CD8-positive, alpha-beta memory T cell (primary cell): ENCODE results near the gene PPP1R3F. TPM values are rescaled to one million over a fixed set of nuclear protein-coding genes. Genes with fewer than 3 reads are reported as not detected.

ENCODE experiments used
- CTCF ChIA-PET: fragments of 350-600 bp; sonication (Branson Sonifier 250); formaldehyde crosslinking; loops from one replicate; lab custom pipeline; 2021; ENCODE audit warnings: antibody characterized with exemption; lab: Charles Lee
- POLR2A ChIA-PET: fragments of 350-600 bp; sonication (Branson Sonifier 250); formaldehyde crosslinking; loops from one replicate; lab custom pipeline; 2021; ENCODE audit warnings: antibody characterized with exemption; lab: Charles Lee
- DNase-seq, 5 donors: peaks; one replicate each; pipeline versions ENCODE4 v3.0.0 to v3.0.0-alpha.2; 2020 to 2022; ENCODE audit warnings: mixed read lengths in 1 of 5
- H3K27ac ChIP-seq: one replicate; pipeline ENCODE4 v1.7.0; 2013; ENCODE audit warnings: low read depth, mild to moderate bottlenecking, low read length, moderate library complexity
- H3K27me3 ChIP-seq: 2 replicates; pipeline ENCODE4 v1.7.0; 2013; ENCODE audit warnings: low read length, mild to moderate bottlenecking; ENCODE audit not compliant: insufficient read depth, poor library complexity, severe bottlenecking
- H3K36me3 ChIP-seq: 2 replicates; pipeline ENCODE4 v1.7.0; 2013; ENCODE audit warnings: mild to moderate bottlenecking, low read length, moderate library complexity; ENCODE audit not compliant: insufficient read depth
- H3K4me1 ChIP-seq: 2 replicates; pipeline ENCODE4 v1.7.0; 2013; ENCODE audit warnings: mild to moderate bottlenecking, low read length, moderate library complexity; ENCODE audit not compliant: insufficient read depth
- H3K4me3 ChIP-seq: 2 replicates; pipeline ENCODE4 v1.7.0; 2013; ENCODE audit warnings: mild to moderate bottlenecking, low read length
- H3K9me3 ChIP-seq: 2 replicates; pipeline ENCODE4 v1.7.0; 2013; ENCODE audit warnings: mild to moderate bottlenecking, low read length
- H3K27ac Mint-ChIP-seq, 8 donors: one replicate each; pipeline ENCODE4 v1.8.0; 2020 to 2021; ENCODE audit warnings: mixed read lengths in 8 of 8, mild to moderate bottlenecking in 6 of 8, inconsistent platforms in 3 of 8, moderate library complexity in 3 of 8
- H3K27me3 Mint-ChIP-seq, 2 donors: one replicate each; pipeline ENCODE4 v1.8.0; 2020 to 2021; ENCODE audit warnings: mixed read lengths in 2 of 2, mild to moderate bottlenecking in 1 of 2, moderate library complexity in 1 of 2
- H3K36me3 Mint-ChIP-seq, 3 donors: one replicate each; pipeline ENCODE4 v1.8.0; 2020 to 2021; ENCODE audit warnings: mixed read lengths in 3 of 3, inconsistent platforms in 1 of 3, mild to moderate bottlenecking in 1 of 3
- H3K4me1 Mint-ChIP-seq, 3 donors: one replicate each; pipeline ENCODE4 v1.8.0; 2020 to 2021; ENCODE audit warnings: mixed read lengths in 3 of 3, inconsistent platforms in 1 of 3, mild to moderate bottlenecking in 1 of 3
- H3K4me3 Mint-ChIP-seq, 7 donors: one replicate each; pipeline ENCODE4 v1.8.0; 2020 to 2021; ENCODE audit warnings: mixed read lengths in 7 of 7, mild to moderate bottlenecking in 6 of 7, moderate library complexity in 4 of 7, inconsistent platforms in 2 of 7
- H3K9me3 Mint-ChIP-seq, 5 donors: one replicate each; pipeline ENCODE4 v1.8.0; 2020 to 2022; ENCODE audit warnings: mixed read lengths in 5 of 5, mild to moderate bottlenecking in 3 of 5, moderate library complexity in 2 of 5, inconsistent platforms in 1 of 5
- polyA plus RNA-seq: library from polyadenylated mRNA; unstranded; fragments of 300-500 nt; fragmentation: Illumina TruSeq; gene quantifications from one replicate; pipeline ENCODE4 v1.2.3, GENCODE V29; 2021
- total RNA-seq, 2 experiments: library from RNA; stranded (reverse); gene quantifications; one replicate each; pipeline ENCODE4 v1.2.3, GENCODE V29; 2021

The PPP1R3F gene
- total and polyA plus RNA-seq, 3 experiments from 2014 or later: 4.5 to 8.1 (median 6.0) TPM

GRCh38 chrX:49260221-49260985 is 9.2 kb upstream of the PPP1R3F start:
- H3K4me1 Mint-ChIP-seq: peaks cover 25 to 63% (median 32%) of the 10 kb centered on the region in 3 donors
- CTCF ChIA-PET: no interaction called here
- POLR2A ChIA-PET: no interaction called here
- DNase-seq: no peak
- H3K9me3 ChIP-seq: no peaks in the 10 kb centered on the region
- no peak overlapping the region for H3K4me3 Mint-ChIP-seq
- peaks cover 0 to 1% of the 10 kb centered on the region in 2 donors for H3K27me3 Mint-ChIP-seq
- no peak overlapping the region for H3K4me3 ChIP-seq
- no peaks in the 10 kb centered on the region for H3K36me3 Mint-ChIP-seq
- no peak overlapping the region for H3K27ac ChIP-seq
- peak overlapping the region in 1 of 8 donors; percentile 55 for H3K27ac Mint-ChIP-seq
- peaks cover 26% of the 10 kb centered on the region for H3K4me1 ChIP-seq
- H3K36me3 ChIP-seq: no peaks in the 10 kb centered on the region
- H3K27me3 ChIP-seq: no peaks in the 10 kb centered on the region
- no peaks in the 10 kb centered on the region for H3K9me3 Mint-ChIP-seq

- Mint-ChIP-seq H3K4me3 (peak overlapping the region in 1 of 7 donors; percentile 48), H3K4me1 (peaks cover 22 to 55% (median 30%) of the 10 kb centered on the region in 3 donors), H3K27ac (peak overlapping the region in 2 of 8 donors; percentile 7 to 52), H3K36me3 (no peaks in the 10 kb centered on the region), H3K9me3 (no peaks in the 10 kb centered on the region), H3K27me3 (peaks cover 0 to 2% of the 10 kb centered on the region in 2 donors)
- Histone ChIP-seq H3K27ac (no peak overlapping the region), H3K4me3 (no peak overlapping the region), H3K27me3 (no peaks in the 10 kb centered on the region), H3K4me1 (peaks cover 16% of the 10 kb centered on the region), H3K9me3 (no peaks in the 10 kb centered on the region), H3K36me3 (no peaks in the 10 kb centered on the region)
- no peak for DNase-seq
- POLR2A ChIA-PET: no interaction called here
- CTCF ChIA-PET: interaction anchor here (0.6 kb wide), 1 partner anchor 474 kb away, joined by 3 read pairs; no protein-coding TSS in a partner anchor
Measured at GRCh38 chrX:49262603-49263002, 7.0 kb upstream of the PPP1R3F start.

- peaks cover 10% of the 10 kb centered on the region for H3K4me1 ChIP-seq
- no peaks in the 10 kb centered on the region for H3K9me3 ChIP-seq
- no peak overlapping the region for H3K27ac ChIP-seq
- Mint-ChIP-seq H3K27ac (no peak overlapping the region), H3K4me3 (peak overlapping the region in 3 of 7 donors; percentile 13 to 61 (median 18)), H3K9me3 (no peaks in the 10 kb centered on the region), H3K36me3 (no peaks in the 10 kb centered on the region), H3K27me3 (peaks cover 0 to 2% of the 10 kb centered on the region in 2 donors), H3K4me1 (peaks cover 21 to 53% (median 30%) of the 10 kb centered on the region in 3 donors)
- CTCF ChIA-PET: interaction anchor here (0.9 kb wide), 1 partner anchor 13 kb away, joined by 3 read pairs; no protein-coding TSS in a partner anchor
- no peaks in the 10 kb centered on the region for H3K27me3 ChIP-seq
- H3K4me3 ChIP-seq: no peak overlapping the region
- DNase-seq: no peak
- POLR2A ChIA-PET: no interaction called here
- no peaks in the 10 kb centered on the region for H3K36me3 ChIP-seq
Measured at GRCh38 chrX:49263631-49264030, 6.0 kb upstream of the PPP1R3F start.

GRCh38 chrX:49264460-49264859 is 5.1 kb upstream of the PPP1R3F start, which contains the start of gene FOXP3:
Gene FOXP3, minus strand, starts transcription at chrX:49264710. Its CDS starts 6,205 bp downstream, at chrX:49258505.
- ChIA-PET POLR2A (no interaction called here), CTCF (no interaction called here)
- H3K27ac ChIP-seq: no peak within 1 kb of the TSS
- no peak within 1 kb of the TSS for H3K4me3 ChIP-seq
- no peaks in the 10 kb centered on the region for H3K9me3 ChIP-seq
- no peaks in the 10 kb centered on the region for H3K36me3 ChIP-seq
- Mint-ChIP-seq H3K36me3 (peaks cover 0 to 2% (median 0%) of the 10 kb centered on the region in 3 donors), H3K27ac (peak within 1 kb of the TSS in 7 of 8 donors; percentile 10 to 90 (median 58)), H3K9me3 (no peaks in the 10 kb centered on the region), H3K4me3 (peak within 1 kb of the TSS in 6 of 7 donors; percentile 18 to 80 (median 55)), H3K4me1 (peaks cover 18 to 49% (median 28%) of the 10 kb centered on the region in 3 donors), H3K27me3 (peaks cover 0 to 4% of the 10 kb centered on the region in 2 donors)
- H3K27me3 ChIP-seq: no peaks in the 10 kb centered on the region
- H3K4me1 ChIP-seq: peaks cover 6% of the 10 kb centered on the region
- no peak for DNase-seq

- no peak for DNase-seq
- Histone ChIP-seq H3K9me3 (no peaks in the 10 kb centered on the region), H3K4me1 (peaks cover 19% of the 10 kb centered on the region), H3K4me3 (no peak overlapping the region), H3K36me3 (no peaks in the 10 kb centered on the region), H3K27ac (no peak overlapping the region), H3K27me3 (no peaks in the 10 kb centered on the region)
- H3K27me3 Mint-ChIP-seq: peaks cover 0 to 3% of the 10 kb centered on the region in 2 donors
- no peak overlapping the region for H3K4me3 Mint-ChIP-seq
- ChIA-PET CTCF (no interaction called here), POLR2A (no interaction called here)
- H3K27ac Mint-ChIP-seq: peak overlapping the region in 3 of 8 donors; percentile 31 to 100 (median 52)
- H3K36me3 Mint-ChIP-seq: peaks cover 0 to 6% (median 0%) of the 10 kb centered on the region in 3 donors
- peaks cover 28 to 56% (median 38%) of the 10 kb centered on the region in 3 donors for H3K4me1 Mint-ChIP-seq
- no peaks in the 10 kb centered on the region for H3K9me3 Mint-ChIP-seq
Measured at GRCh38 chrX:49266523-49267445, 2.8 kb upstream of the PPP1R3F start.

- no peak for DNase-seq
- H3K4me1 Mint-ChIP-seq: peaks cover 43 to 62% (median 57%) of the 10 kb centered on the region in 3 donors
- Histone ChIP-seq H3K4me3 (peak overlapping the region; percentile 82), H3K9me3 (no peaks in the 10 kb centered on the region), H3K27ac (peak overlapping the region; percentile 99), H3K27me3 (no peaks in the 10 kb centered on the region), H3K4me1 (peaks cover 29% of the 10 kb centered on the region), H3K36me3 (no peaks in the 10 kb centered on the region)
- CTCF ChIA-PET: interaction anchor here (0.9 to 1.6 kb wide), 5 partner anchors 11 to 113 kb away, joined by 3 to 10 read pairs (median 3); partner anchors contain the start of gene CCDC22
- POLR2A ChIA-PET: interaction anchor here (0.6 to 1.5 kb wide), 6 partner anchors 10 to 102 kb away, joined by 3 to 10 read pairs (median 6); partner anchors contain the start of gene CCDC22
- H3K4me3 Mint-ChIP-seq: peak overlapping the region; percentile 90 to 99 (median 96)
- H3K36me3 Mint-ChIP-seq: peaks cover 0 to 6% (median 0%) of the 10 kb centered on the region in 3 donors
- peak overlapping the region; percentile 99 to 100 (median 100) for H3K27ac Mint-ChIP-seq
- H3K9me3 Mint-ChIP-seq: no peaks in the 10 kb centered on the region
- peaks cover 0 to 3% of the 10 kb centered on the region in 2 donors for H3K27me3 Mint-ChIP-seq
Measured at GRCh38 chrX:49268702-49269009, 937 bp upstream of the PPP1R3F start.

GRCh38 chrX:49269010-49269766 is 405 bp upstream of the PPP1R3F start:
- Mint-ChIP-seq H3K9me3 (no peaks in the 10 kb centered on the region), H3K36me3 (peaks cover 0 to 6% (median 0%) of the 10 kb centered on the region in 3 donors), H3K4me1 (peaks cover 48 to 62% (median 57%) of the 10 kb centered on the region in 3 donors), H3K4me3 (peak overlapping the region; percentile 90 to 99 (median 96)), H3K27ac (peak overlapping the region; percentile 99 to 100 (median 100)), H3K27me3 (peaks cover 0 to 3% of the 10 kb centered on the region in 2 donors)
- Histone ChIP-seq H3K27ac (peak overlapping the region; percentile 99), H3K36me3 (no peaks in the 10 kb centered on the region), H3K4me3 (peak overlapping the region; percentile 82), H3K9me3 (no peaks in the 10 kb centered on the region), H3K4me1 (peaks cover 34% of the 10 kb centered on the region), H3K27me3 (no peaks in the 10 kb centered on the region)
- DNase-seq: peak; percentile 88 to 97 (median 95)
- ChIA-PET CTCF (interaction anchor here (0.9 to 1.6 kb wide), 5 partner anchors 12 to 113 kb away, joined by 3 to 10 read pairs (median 3); partner anchors contain the start of gene CCDC22), POLR2A (interaction anchor here (0.6 to 1.5 kb wide), 9 partner anchors 10 to 103 kb away, joined by 3 to 10 read pairs (median 5); partner anchors contain the start of genes CCDC22 and PRICKLE3)
